Fibroblast of lung (primary cell): ENCODE measurements around the gene TTLL11. TPM values are rescaled to one million over a fixed set of nuclear protein-coding genes. Genes with fewer than 3 reads are reported as not detected.

ENCODE experiments used
- DNase-seq, 2 donors: peaks; one replicate each; pipeline versions ENCODE4 v3.0.0 to v3.0.0-alpha.2; 2010; ENCODE audit warnings: low read depth in 2 of 2
- H2AFZ ChIP-seq: 2 replicates; pipeline ENCODE4 v1.5.1; 2012; ENCODE audit warnings: low read length, control low read depth, inconsistent platforms
- H3K27ac ChIP-seq: 2 replicates; pipeline ENCODE4 v1.5.1; 2011; ENCODE audit warnings: low read length, control low read depth; ENCODE audit not compliant: insufficient read depth
- H3K27me3 ChIP-seq: 2 replicates; pipeline ENCODE4 v1.5.1; 2011; ENCODE audit warnings: mild to moderate bottlenecking, low read length; ENCODE audit not compliant: control insufficient read depth, insufficient read depth
- H3K36me3 ChIP-seq: 2 replicates; pipeline ENCODE4 v1.5.1; 2011; ENCODE audit warnings: low read length; ENCODE audit not compliant: control insufficient read depth, insufficient read depth
- H3K4me1 ChIP-seq: 2 replicates; pipeline ENCODE4 v1.5.1; 2011; ENCODE audit warnings: low read length; ENCODE audit not compliant: control insufficient read depth, insufficient read depth; ENCODE audit errors: extremely low read depth
- H3K4me2 ChIP-seq: 2 replicates; pipeline ENCODE4 v1.5.1; 2011; ENCODE audit warnings: low read length, control low read depth; ENCODE audit not compliant: insufficient read depth; ENCODE audit errors: extremely low read depth
- H3K4me3 ChIP-seq, 4 experiments: fragments of 200-600 bp in 1 of 4; sonication (generic) in 1 of 4; replicated peaks in 1 of 4; 2 replicates each; pipeline ENCODE4 v1.5.1; 2011 to 2016; ENCODE audit warnings: low read length in 4 of 4, low read depth in 3 of 4, mild to moderate bottlenecking in 3 of 4, control low read depth in 2 of 4, inconsistent platforms in 1 of 4, mixed read lengths in 1 of 4; ENCODE audit not compliant: insufficient read depth in 1 of 4; ENCODE audit errors: control extremely low read depth in 1 of 4
- H3K79me2 ChIP-seq: 2 replicates; pipeline ENCODE4 v1.5.1; 2012; ENCODE audit warnings: mild to moderate bottlenecking, low read length, inconsistent platforms; ENCODE audit not compliant: control insufficient read depth, insufficient read depth
- H3K9ac ChIP-seq: 2 replicates; pipeline ENCODE4 v1.5.1; 2011; ENCODE audit warnings: mild to moderate bottlenecking, low read length, control low read depth; ENCODE audit not compliant: insufficient read depth
- H3K9me3 ChIP-seq: 2 replicates; pipeline ENCODE4 v1.5.1; 2012; ENCODE audit warnings: low read depth, low read length; ENCODE audit not compliant: control insufficient read depth, insufficient read depth
- H4K20me1 ChIP-seq: 2 replicates; pipeline ENCODE4 v1.5.1; 2011; ENCODE audit warnings: low read length; ENCODE audit not compliant: control insufficient read depth, insufficient read depth; ENCODE audit errors: extremely low read depth
- CTCF ChIP-seq, 2 donors: IDR thresholded peaks in 1 of 2; conservative IDR thresholded peaks in 1 of 2; 1 replicate in 1 of 2; 2 replicates in 1 of 2; pipeline ENCODE4 v1.5.1; 2011 to 2012; ENCODE audit warnings: low read length in 2 of 2, control low read depth in 1 of 2, inconsistent platforms in 1 of 2, low read depth in 1 of 2, mild to moderate bottlenecking in 1 of 2
- EZH2 ChIP-seq: IDR thresholded peaks from 2 replicates; pipeline ENCODE4 v1.5.1; 2012; ENCODE audit warnings: low read length, control low read depth, mild to moderate bottlenecking; ENCODE audit errors: missing control alignments
- polyA plus RNA-seq, 2 donors: library from polyadenylated mRNA; depleted of rRNA in 1 of 2; stranded (reverse) in 1 of 2; unstranded in 1 of 2; fragments of >200 nt; gene quantifications; 2 replicates each; pipeline ENCODE4 v1.2.1, GENCODE V29; 2011 to 2012; ENCODE audit warnings: missing spikeins in 1 of 2
- total RNA-seq: library from RNA; depleted of rRNA; stranded (reverse); fragments of >200 nt; gene quantifications from 2 replicates; pipeline ENCODE4 v1.2.1, GENCODE V29; 2014

The TTLL11 gene
- total and polyA plus RNA-seq, 2 donors (not counting 1 experiment from before 2014, with no cell fraction given): 3.9 to 4.8 TPM

- no peak overlapping the region for H3K4me2 ChIP-seq
- no peak for DNase-seq
- no peaks in the 10 kb centered on the region for H3K36me3 ChIP-seq
- H4K20me1 ChIP-seq: no peaks in the 10 kb centered on the region
- H3K27me3 ChIP-seq: no peaks in the 10 kb centered on the region
- H3K9me3 ChIP-seq: no peaks in the 10 kb centered on the region
- no peak overlapping the region for H2AFZ ChIP-seq
- no peak overlapping the region for H3K9ac ChIP-seq
- no peaks in the 10 kb centered on the region for H3K4me1 ChIP-seq
- H3K27ac ChIP-seq: no peak overlapping the region
- no peak for TF ChIP-seq CTCF (conservative IDR thresholded peaks at IDR 0.05 in 1 of 2, IDR thresholded peaks at IDR 0.05 in 1 of 2; ENCODE audit: low read depth in 1 of 2, low read length in 2 of 2)
- H3K4me3 ChIP-seq: no peak overlapping the region
- no peaks in the 10 kb centered on the region for H3K79me2 ChIP-seq
These were observed 280.9 kb downstream of the TTLL11 start for GRCh38 chr9:121812159-121812735.

- TF ChIP-seq CTCF (conservative IDR thresholded peaks at IDR 0.05 in 1 of 2, IDR thresholded peaks at IDR 0.05 in 1 of 2; ENCODE audit: low read depth in 1 of 2, low read length in 2 of 2) (no peak), EZH2 (no peak)
- Histone ChIP-seq H3K27ac (no peak overlapping the region), H3K9me3 (no peaks in the 10 kb centered on the region), H3K79me2 (no peaks in the 10 kb centered on the region), H3K27me3 (no peaks in the 10 kb centered on the region), H3K9ac (no peak overlapping the region), H3K4me2 (no peak overlapping the region), H3K4me1 (no peaks in the 10 kb centered on the region), H4K20me1 (no peaks in the 10 kb centered on the region), H3K36me3 (no peaks in the 10 kb centered on the region), H2AFZ (no peak overlapping the region), H3K4me3 (no peak overlapping the region)
- no peak for DNase-seq
These were observed 281.4 kb downstream of the TTLL11 start for GRCh38 chr9:121811751-121812150.

GRCh38 chr9:121811140-121811539 lies 282.0 kb downstream of the TTLL11 start:
- Histone ChIP-seq H2AFZ (no peak overlapping the region), H4K20me1 (no peaks in the 10 kb centered on the region), H3K4me1 (no peaks in the 10 kb centered on the region), H3K9me3 (no peaks in the 10 kb centered on the region), H3K36me3 (no peaks in the 10 kb centered on the region), H3K27me3 (no peaks in the 10 kb centered on the region), H3K4me2 (no peak overlapping the region), H3K79me2 (no peaks in the 10 kb centered on the region), H3K9ac (no peak overlapping the region), H3K27ac (no peak overlapping the region), H3K4me3 (no peak overlapping the region)
- no peak for DNase-seq
- TF ChIP-seq EZH2: no peak
- TF ChIP-seq CTCF (conservative IDR thresholded peaks at IDR 0.05 in 1 of 2, IDR thresholded peaks at IDR 0.05 in 1 of 2; ENCODE audit: low read depth in 1 of 2, low read length in 2 of 2): no peak
